Measurements from ENCODE around the gene LZTS3. TPM values are rescaled to one million over a fixed set of nuclear protein-coding genes. Genes with fewer than 3 reads are reported as not detected.
"Not testable (repeated sequence)": the region's sequence is repeated elsewhere in the genome, so short reads cannot be mapped to it uniquely, and the experiment has no call there.

Gene LZTS3
- polyA plus RNA-seq, 1 donor = 13.7 TPM

- DNase-seq = no peak
Measured at GRCh38 chr20:3137492-3137891, 35.9 kb downstream of the LZTS3 start.

DNA sequence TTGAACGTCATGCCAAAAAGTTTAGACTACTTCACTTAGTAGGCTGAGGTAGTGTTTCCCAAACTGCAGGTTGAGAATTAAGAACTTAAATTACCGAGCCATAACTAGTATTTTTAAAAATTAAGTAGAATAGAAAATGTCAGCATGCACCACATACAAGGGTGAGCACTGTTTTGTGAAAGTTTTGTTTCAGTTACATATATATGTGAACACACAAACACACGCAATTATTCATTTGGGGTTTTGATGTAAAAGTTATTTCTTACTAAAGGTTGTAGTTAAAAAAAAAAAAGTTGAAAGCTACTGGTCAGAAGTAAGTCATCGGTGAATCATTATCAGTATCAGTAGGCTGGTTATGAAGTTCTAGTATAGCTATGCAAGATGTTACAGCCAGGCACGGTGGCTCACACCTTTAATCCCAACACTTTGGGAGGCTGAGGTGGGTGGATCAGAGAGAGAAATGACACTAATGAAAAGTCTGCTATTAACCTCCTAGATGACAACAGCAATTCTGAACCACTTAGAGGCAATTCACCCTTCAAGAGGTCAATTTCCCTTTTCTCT, 37.8 kb downstream of the LZTS3 start:
- DNase-seq = no peak

DNA sequence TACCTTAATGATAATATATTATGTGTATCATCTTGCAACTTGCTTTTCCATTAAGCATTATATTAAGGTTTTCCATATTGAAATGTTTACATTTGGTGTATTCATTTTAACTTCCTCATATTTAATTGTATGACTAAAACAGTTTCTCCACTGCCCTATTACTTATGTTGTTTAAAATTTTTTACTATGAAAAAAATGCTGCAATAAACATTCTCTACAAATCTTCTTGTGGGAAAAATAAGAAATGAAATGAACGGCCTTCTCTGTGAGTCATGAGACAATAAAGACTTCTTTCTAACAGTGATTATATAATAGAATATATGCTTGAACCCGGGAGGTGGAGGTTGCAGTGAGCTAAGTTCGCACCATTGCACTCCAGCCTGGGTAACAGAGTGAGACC, 39.2 kb downstream of the LZTS3 start:
- DNase-seq = no peak

DNA sequence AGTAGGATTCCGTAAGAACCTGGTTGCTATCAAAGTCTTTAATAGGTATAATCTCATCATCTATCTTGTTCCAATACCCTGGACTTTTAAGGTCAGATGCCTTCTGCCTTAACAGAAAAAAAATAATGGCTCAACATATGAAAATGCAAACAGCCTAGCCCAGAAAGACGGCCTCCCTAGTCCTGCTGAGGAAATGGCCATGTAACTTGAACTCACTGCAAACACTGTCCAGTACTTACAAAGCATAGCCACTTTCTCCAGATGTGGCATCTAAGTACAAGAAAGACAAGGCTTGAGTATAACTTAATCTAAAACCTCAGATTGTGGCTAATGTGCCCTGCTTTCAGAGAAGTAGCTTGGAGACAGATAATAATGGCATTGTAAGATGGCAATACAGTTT, 40.2 kb downstream of the LZTS3 start:
- DNase-seq = no peak

DNA sequence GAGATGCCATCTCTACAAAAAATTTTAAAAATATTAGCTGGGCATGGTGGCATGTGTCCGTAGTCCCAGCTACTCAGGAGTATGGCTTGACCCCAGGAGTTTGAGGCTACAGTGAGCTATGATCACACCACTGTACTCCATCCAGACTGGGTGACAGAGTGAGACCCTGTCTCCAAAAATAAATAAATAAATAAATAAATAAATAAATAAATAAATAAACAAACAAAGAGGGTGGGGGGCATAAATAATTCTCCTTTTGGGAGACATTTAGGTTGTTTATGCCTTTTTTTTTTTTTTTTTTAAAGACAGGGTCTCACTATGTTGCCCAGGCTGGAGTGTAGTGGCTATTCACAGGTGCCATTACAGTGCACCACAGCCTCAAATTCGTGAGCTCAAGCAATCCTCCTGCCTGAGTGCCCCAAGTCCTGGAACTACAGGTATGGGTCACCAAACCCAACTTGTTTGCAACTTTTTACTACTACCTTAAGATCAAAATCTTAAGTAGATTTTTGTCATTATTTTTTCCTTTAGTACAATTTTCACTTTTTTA, 43.2 kb downstream of the LZTS3 start:
- DNase-seq = no peak

- no peak for DNase-seq
Measured at GRCh38 chr20:3129094-3129493, 44.3 kb downstream of the LZTS3 start.

- DNase-seq = no peak
Measured at GRCh38 chr20:3128275-3128984, 44.9 kb downstream of the LZTS3 start.

DNA sequence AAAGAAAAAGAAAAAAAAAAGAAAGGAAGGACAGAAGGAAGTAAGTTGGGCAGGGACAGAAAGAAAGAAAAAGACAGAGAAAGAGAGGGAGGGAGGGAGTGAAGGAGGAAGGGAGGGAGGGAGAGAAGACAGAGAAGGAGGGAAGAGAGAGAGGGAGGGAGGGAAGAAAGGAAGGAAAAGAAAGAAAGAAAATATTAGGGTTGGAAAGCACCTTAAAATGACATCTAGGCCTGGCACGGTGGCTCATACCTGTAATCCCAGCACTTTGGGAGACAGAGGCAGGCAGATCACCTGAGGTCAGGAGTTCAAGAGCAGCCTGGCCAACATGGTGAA, 46.9 kb downstream of the LZTS3 start:
- no peak for DNase-seq

DNA sequence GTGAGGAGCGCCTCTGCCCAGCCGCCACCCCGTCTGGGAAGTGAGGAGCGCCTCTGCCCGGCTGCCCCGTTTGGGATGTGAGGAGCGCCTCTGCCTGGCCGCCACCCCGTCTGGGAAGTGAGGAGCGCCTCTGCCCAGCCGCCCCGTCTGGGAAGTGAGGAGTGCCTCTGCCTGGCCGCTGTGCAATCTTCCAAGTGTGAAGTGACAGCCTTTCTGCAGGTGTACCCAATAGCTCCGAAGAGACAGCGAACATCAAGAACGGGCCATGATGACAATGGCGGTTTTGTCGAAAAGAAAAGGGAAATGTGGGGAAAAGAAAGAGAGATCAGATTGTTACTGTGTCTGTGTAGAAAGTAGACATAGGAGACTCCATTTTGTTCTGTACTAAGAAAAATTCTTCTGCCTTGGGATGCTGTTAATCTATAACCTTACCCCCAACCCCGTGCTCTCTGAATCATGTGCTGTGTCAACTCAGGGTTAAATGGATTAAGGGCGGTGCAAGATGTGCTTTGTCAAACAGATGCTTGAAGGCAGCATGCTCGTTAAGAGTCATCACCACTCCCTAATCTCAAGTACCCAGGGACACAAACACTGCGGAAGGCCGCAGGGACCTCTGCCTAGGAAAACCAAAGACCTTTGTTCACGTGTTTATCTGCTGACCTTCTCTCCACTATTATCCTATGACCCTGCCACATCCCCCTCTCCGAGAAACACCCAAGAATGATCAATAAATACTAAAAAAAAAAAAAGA, 47.4 kb downstream of the LZTS3 start:
- not testable (repeated sequence) for DNase-seq

- DNase-seq = not testable (repeated sequence)
Measured at GRCh38 chr20:3124773-3125560, 48.4 kb downstream of the LZTS3 start.

DNA sequence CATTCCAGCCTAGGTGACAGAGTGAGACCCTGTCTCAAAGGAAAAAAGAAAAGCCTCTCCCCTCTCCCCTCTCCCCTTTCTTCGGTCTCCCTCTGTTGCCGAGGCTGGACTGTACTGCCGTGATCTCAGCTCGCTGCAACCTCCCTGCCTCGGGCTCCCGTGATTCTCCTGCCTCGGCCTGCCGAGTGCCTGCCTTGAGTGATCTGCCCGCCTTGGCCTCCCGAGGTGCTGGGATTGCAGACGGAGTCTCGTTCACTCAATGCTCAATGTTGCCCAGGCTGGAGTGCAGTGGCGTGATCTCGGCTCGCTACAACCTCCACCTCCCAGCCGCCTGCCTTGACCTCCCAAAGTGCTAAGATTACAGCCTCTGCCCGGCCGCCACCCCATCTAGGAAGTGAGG, 49.2 kb downstream of the LZTS3 start:
- DNase-seq = not testable (repeated sequence)

DNA sequence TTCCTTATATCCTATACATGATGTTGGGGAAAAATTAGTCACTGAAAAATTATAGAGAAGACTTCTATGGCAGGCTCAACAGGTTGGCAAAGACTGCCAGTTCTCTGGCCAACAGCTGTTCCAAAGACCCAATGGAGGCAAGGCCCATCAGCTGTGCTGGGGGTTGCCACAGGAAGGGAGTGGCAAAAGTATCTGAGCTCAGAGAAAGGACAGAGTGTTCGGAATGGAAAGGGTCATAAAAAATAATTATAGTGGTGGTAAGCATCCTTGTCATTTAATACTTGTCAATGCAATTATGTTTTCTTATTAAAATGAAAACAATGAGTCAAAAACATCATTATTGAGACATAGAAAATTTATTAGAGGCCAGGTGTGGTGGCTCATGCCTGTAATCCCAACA, 49.8 kb downstream of the LZTS3 start:
- DNase-seq = no peak

DNA sequence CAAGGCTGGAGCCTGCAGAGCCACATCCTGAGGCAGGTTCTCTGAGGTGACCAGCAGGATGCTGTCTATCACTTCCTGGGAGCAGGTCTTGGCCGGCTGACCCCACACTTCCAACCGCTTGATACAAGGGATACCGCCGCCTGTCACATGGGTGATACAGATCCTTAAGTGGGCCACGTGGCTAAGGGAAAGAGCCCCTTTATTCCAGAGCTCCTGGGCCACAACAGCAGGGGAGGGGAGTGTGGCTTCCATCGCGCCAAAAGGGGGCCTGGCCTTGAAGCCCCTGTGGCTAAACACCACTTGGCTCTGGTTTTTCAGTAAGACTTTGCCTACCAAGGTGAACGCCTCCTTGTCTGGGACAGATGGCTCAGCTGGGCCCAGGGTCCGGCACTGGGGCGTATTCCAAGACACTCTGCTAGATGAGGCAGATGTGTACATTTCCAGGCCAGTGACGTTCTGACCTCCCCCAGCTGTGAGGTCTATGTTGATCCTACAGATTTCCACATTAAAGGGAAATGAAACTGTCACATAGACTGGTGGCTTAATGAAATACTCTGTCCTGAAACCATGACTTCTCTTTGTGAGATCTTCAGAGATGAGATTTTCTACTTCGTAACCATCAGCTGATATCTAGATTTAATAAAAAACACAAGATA, 51.3 kb downstream of the LZTS3 start:
- no peak for DNase-seq

DNA sequence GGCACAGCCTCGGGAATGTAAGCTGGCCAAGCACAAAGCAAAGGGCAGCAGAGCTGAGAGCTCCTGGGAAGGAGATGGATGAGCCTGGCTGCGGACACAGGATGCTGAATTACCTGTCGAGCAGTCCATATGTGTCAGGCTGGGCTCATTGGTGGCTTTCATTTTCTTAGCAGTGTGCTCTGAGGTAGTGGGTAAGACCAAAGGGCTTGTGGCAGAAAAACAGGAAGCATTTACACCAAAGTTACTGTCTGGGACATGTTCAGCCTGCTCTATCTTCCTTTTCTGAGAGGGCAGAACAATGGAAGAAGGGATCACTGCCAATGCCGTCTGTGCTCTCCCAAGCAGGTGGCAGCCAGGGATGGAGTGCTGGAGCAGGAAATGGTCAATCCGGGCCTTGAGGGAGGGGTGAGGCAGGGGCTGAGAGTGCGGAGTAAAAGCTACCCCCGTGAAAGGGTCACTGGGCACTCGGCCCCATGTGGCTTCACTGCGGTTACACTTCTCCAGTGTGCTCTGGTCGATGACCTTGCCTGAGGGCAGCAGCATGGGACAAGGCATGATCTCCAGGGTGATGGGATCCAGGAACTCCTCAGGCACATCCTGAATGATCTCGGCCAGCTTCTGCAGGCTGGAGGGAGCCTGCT, 52.0 kb downstream of the LZTS3 start:
- no peak for DNase-seq

DNA sequence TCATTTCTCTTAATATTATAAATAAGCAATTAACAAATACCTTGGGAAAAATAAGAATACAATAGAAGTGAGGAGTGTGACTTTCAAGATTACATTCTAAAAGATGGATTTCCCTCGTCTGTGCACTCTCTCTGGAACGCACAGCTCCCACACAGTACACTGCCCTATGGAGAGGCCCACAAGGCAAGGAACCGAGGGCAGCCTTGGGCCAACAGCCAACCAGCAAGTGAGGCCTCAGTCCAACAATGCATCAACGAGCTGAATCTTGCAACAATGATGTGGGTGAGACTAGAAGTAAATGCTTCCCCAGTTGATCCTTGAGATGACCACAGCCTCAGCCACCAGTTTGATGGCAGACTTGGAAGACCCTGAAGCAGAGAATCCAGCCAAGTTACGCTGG, 54.3 kb downstream of the LZTS3 start:
- DNase-seq = no peak

- DNase-seq = peak; percentile 54
Measured at GRCh38 chr20:3117839-3118379, 55.4 kb downstream of the LZTS3 start.

- no peak for DNase-seq
Measured at GRCh38 chr20:3116341-3116740, 57.0 kb downstream of the LZTS3 start.

DNA sequence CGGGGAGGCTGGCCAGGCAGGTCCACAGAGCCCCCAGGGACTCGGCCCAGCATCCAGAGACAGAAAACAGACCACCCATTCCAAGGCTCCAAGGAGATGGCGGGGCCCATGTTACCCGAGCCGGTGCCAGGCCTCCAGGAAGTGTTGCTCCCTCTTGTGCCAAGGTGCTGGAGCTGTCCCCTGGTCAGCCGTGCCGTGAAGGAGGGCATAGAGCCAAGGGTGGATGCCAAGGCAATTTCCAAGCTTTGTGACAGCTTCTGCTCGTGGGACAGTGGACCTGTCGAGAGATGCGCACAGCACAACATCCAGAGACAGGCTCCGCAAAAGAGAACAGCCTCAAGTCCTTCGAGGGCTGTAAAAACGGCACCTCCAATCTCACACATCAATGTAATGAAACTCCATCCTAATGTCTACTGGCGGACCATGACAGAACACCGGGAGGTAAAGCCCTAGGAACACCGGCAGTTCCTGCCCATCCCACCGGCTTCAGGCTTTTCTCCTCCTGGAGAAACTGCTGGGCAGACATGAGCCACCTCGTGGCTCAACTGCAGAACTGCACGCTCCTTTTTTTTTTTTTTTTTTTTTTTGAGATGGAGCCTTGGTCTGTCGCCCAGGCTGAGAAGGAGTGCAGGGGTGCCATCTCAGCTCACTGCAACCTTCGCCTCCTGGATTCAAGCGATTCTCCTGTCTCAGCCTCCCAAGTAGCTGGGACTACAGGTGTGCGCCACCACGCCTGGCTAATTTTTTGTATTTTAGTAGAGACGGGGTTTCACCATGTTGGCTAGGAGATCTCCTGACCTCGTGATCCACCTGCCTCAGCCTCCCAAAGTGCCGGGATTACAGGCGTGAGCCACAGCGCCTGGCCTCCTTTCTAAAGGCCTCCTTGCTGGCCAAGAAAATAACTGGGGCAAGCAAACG, 57.9 kb downstream of the LZTS3 start:
- peak; percentile 39 for DNase-seq
